GM21576 (cell line): ENCODE results near the gene VCAN.

Experiments
- ATAC-seq: cut with Tn5 transposase; IDR thresholded peaks from one replicate; pipeline ENCODE4 v1.9.1; 2021; ENCODE audit warnings: mild to moderate bottlenecking, moderate library complexity; ENCODE audit not compliant: unreplicated experiment

The VCAN gene

DNA sequence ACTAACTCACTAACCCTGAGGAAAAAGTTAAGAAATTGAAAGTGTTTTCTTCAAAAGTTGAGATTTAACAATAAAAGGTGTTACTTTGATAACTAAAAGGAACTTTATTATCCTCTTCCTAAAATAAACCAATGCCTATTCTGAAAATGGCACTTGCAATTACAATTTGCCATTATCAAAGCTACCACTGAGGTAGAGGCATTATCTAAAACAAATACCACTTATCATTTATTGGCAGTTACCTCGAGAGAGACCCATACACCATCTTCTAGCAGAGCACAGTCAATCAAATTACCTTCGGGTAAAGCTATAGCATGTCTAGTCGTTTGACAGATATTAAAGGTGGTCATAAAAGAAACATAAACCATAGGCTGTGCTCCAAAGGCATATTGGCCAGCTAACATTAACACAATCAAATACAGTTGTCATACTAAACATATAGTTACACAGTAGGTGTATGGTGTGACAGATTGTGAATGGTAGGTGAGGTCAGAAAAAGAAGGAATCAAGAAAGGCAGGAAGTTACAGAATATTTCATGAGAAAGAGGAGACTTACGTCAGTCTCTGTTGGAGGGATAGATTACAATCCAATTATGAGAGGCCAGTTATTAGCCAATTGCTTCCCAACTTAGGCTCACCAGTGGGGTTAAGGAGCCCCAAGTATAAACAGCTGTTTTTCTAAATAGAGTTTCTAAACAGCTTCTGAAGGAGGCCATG is 56.3 kb downstream of the VCAN start:
- ATAC-seq = no peak

DNA sequence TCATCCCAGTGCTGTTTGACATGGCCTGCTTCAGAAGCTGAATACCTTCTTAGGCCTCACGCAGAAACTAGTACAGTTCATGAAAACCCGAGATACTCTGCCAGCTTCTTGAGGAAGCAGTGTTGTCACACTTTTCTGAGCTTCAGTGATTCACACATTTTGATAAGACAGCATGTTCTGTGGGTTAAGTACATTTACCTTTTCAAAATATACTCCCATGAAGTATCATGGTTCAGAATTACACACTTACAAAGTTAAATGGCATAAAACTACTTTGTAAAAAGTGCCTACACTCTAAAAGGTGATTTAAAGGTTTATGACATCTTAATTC is 56.9 kb downstream of the VCAN start:
- ATAC-seq = no peak

DNA sequence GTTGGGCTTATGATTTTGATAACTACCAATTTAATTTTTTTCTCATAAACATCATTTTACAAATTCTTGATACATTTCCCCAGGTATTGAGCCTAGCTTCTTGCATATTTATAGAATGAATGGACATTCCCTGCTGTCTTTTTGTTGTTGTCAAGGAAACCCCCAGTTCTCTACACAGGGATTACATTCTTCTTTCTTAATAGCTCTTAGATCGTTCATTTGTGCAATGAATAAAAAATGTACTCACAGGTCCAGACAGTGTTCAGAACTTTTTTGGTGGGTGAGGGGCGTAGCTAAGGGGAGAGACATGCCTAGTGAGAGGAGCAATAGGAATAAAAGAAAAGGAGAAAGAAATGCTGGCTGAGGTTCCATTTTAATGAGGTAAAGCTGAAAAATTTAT is 58.6 kb downstream of the VCAN start:
- no peak for ATAC-seq

DNA sequence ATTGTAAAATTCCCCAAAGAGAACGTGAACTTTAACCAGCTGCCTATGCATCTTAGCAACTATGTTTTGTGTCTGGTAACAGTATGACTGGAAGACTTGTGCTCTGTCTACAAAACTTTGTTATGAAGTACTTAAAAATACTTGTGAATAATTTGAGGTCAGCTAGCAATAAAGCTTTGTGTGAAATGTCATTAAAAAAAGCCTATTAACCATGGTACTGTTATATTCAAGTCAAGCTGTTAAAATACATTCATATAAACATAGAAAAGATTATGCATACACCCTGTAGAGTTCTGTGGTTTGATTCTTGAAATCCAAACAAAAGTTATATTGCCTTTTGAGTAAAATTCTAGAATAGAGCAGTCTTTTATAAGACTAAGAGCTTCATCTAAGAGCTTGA is 60.1 kb downstream of the VCAN start:
- no peak for ATAC-seq

DNA sequence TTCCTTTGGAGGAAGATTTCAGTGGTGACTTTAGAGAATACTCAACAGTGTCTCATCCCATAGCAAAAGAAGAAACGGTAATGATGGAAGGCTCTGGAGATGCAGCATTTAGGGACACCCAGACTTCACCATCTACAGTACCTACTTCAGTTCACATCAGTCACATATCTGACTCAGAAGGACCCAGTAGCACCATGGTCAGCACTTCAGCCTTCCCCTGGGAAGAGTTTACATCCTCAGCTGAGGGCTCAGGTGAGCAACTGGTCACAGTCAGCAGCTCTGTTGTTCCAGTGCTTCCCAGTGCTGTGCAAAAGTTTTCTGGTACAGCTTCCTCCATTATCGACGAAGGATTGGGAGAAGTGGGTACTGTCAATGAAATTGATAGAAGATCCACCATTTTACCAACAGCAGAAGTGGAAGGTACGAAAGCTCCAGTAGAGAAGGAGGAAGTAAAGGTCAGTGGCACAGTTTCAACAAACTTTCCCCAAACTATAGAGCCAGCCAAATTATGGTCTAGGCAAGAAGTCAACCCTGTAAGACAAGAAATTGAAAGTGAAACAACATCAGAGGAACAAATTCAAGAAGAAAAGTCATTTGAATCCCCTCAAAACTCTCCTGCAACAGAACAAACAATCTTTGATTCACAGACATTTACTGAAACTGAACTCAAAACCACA is 67.4 kb downstream of the VCAN start:
- ATAC-seq = peak; percentile 77

DNA sequence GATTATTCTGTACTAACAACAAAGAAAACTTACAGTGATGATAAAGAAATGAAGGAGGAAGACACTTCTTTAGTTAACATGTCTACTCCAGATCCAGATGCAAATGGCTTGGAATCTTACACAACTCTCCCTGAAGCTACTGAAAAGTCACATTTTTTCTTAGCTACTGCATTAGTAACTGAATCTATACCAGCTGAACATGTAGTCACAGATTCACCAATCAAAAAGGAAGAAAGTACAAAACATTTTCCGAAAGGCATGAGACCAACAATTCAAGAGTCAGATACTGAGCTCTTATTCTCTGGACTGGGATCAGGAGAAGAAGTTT is 67.9 kb downstream of the VCAN start:
- no peak for ATAC-seq

- ATAC-seq = no peak
Observed at GRCh38 chr5:83540105-83540504, 68.6 kb downstream of the VCAN start.

DNA sequence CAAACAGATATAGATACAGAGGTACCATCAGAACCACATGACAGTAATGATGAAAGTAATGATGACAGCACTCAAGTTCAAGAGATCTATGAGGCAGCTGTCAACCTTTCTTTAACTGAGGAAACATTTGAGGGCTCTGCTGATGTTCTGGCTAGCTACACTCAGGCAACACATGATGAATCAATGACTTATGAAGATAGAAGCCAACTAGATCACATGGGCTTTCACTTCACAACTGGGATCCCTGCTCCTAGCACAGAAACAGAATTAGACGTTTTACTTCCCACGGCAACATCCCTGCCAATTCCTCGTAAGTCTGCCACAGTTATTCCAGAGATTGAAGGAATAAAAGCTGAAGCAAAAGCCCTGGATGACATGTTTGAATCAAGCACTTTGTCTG is 69.2 kb downstream of the VCAN start:
- no peak for ATAC-seq

- ATAC-seq = no peak
Observed at GRCh38 chr5:83542839-83543238, 71.3 kb downstream of the VCAN start.

- no peak for ATAC-seq
Observed at GRCh38 chr5:83543898-83544297, 72.4 kb downstream of the VCAN start.

DNA sequence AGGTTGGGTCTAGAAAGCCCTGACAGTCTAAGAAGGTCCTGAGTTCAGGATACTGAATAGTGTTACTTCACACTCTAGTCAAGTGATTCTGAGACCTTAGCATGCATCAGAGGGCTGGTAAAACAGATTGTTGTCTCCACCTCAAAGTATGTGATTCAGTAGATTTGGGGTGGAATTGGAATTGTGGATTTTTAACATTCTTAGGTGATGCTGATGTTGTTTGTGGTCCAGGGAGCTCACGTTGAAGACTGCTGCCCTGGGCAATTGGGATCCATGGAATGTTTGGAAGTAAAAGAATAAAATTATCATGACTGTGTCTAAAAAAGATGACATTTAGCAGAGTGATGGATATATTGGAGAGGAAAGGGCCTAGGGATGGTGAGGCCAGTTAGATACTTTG is 75.6 kb downstream of the VCAN start:
- no peak for ATAC-seq

GRCh38 chr5:83547889-83548288 is 76.3 kb downstream of the VCAN start:
- ATAC-seq = no peak

DNA sequence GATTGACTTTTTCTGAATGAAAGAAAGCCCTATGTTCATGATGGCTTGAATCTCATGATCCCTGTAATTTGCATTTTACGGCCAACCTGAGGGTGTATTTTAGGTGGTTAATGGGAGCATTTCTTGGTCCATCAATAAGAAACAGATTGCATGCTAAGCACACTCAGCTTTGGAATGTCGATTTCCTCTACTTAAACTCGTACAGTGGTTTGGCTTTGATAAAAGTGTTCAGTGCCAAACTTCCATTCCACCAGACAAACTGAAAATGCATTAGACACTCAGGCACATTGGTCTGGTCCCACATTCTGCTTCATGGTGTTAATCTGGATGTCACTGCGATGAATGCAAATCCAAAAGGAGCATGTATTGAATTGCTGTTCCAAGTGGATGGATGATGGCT is 77.0 kb downstream of the VCAN start:
- no peak for ATAC-seq

DNA sequence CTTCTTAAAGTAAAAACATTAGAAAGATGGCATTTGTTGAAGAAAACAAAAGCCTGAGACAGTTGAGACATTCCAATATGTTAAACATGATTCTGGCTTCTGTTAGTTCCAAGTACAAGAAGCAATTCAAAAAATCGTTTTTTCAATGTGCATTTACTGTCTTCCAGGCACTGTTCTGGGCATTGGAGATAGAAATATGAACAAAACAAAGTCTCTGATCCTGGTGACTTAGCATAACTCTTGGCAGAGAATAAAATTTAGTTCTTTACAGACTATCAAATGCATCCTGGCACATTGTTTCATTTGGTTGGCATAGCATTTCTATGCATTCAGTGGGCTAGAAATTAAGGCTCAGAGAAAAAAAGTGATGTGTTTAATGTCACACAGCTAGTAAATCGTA is 77.5 kb downstream of the VCAN start:
- no peak for ATAC-seq

- ATAC-seq = no peak
Observed at GRCh38 chr5:83549674-83550073, 78.1 kb downstream of the VCAN start.

DNA sequence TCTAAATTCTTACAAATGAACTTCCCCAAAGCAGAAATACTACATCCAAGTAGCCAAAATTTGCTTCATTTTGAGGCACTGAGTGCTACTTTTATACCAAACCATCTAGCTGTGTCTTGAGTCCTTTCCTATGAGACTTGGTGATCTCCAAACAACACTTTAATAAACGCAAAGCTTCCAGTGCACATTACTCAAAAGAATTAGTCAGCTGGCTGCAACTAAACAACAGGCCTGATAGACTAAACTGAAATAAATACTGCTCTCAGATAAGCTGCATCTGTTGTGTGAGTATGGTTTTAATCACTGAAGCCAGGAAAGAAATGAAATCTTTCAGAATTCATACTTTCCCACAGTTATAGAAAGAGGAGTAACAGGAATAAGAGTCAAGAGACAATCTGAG is 80.3 kb downstream of the VCAN start:
- no peak for ATAC-seq

DNA sequence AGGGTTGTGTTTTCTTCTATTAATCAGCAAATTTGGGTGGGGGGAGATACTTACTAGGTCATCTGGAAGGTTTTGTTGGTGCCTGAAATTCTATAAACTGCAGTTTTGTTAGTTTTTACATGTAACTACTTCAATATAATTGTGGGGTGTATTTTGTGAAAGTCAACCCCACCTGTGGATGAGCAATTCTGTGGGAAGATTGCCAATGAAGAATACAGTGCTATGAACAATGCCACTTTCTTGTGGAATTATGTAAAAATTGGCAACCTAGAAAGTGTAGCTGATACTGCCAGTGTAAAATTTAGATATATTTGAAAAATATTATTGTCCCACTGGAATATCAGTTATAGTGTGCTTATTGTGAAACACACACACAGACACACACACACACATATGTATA is 80.7 kb downstream of the VCAN start:
- no peak for ATAC-seq

GRCh38 chr5:83553000-83553486 is 81.5 kb downstream of the VCAN start:
- no peak for ATAC-seq

DNA sequence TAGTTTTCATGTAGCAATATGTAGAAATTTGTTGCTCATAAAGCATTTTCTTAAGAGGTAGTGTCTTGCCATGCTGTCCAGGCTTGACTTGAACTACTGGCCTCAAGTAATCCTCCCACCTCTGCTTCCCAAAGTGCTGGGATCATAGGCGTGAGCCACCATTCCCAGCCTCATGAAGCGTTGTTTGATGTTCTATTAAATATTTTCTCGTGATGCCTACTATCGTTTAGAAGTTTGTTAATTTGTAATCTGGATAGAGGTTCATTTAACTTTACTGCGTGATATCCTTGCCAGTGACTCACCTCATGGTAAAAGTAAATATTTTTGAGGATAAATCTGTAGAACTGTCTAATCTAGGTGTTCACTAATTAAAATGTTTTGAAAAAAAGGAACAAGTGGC is 82.6 kb downstream of the VCAN start:
- no peak for ATAC-seq

DNA sequence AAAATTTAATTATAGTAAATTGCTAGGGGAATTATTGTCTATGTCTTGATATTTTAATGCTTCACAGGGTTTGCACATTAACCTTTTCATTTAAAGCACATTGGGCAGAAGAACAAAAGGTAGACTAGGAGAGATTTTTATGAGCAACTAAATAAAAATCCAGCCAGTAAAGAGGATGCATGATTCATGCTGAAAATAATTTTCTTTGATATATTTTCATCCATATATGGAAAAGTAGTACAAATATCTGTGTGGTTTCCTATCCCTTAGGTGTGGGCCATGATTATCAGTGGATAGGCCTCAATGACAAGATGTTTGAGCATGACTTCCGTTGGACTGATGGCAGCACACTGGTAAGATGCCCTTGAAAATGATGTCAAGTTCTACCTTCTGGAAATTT is 83.1 kb downstream of the VCAN start:
- ATAC-seq = no peak

DNA sequence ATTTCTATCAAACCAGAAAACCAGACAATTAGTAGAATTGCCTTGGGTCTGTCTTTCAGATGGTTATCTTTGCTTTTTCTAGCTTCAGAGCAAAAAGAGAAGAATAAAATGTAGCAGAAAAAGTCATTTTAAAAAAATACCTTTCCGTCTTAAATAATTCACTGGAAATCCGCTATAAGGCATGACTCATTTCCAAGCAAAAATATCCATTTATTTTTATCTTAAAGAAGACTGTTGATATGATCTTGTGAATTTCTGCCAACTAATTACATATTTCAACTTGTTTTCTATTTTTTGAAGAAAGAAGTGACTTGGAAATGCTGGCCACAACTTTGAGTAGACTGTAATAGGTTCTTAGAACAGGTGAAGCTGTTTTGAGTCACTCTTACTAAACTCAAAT is 83.7 kb downstream of the VCAN start:
- ATAC-seq = no peak

- ATAC-seq = no peak
Observed at GRCh38 chr5:83556190-83556589, 84.6 kb downstream of the VCAN start.
